Liver (tissue), 9 donors: Measurements from ENCODE around the gene DISC1. TPM values are rescaled to one million over a fixed set of nuclear protein-coding genes. Genes with fewer than 3 reads are reported as not detected.
"Not testable (repeated sequence)": the region's sequence is repeated elsewhere in the genome, so short reads cannot be mapped to it uniquely, and the experiment has no call there.

Experiments
- DNase-seq: peaks from one replicate; pipeline ENCODE4 v3.0.0-alpha.2; 2017; ENCODE audit warnings: low spot score
- H3K27ac ChIP-seq, 2 donors: one replicate each; pipeline ENCODE4 v1.7.0; 2013; ENCODE audit warnings: inconsistent platforms in 2 of 2, low read length in 2 of 2, control low read depth in 1 of 2, low read depth in 1 of 2, mild to moderate bottlenecking in 1 of 2
- H3K27me3 ChIP-seq, 4 donors: one replicate each; pipeline versions ENCODE4 v1.6.1 to v1.7.0; 2013; ENCODE audit warnings: low read length in 3 of 4, inconsistent platforms in 1 of 4, mild to moderate bottlenecking in 1 of 4, moderate library complexity in 1 of 4; ENCODE audit not compliant: control insufficient read depth in 4 of 4, insufficient read depth in 4 of 4
- H3K36me3 ChIP-seq, 4 donors: one replicate each; pipeline versions ENCODE4 v1.6.1 to v1.7.0; 2013; ENCODE audit warnings: low read length in 3 of 4, mild to moderate bottlenecking in 3 of 4, low read depth in 1 of 4, moderate library complexity in 1 of 4; ENCODE audit not compliant: control insufficient read depth in 4 of 4, insufficient read depth in 3 of 4
- H3K4me1 ChIP-seq, 4 donors: one replicate each; pipeline versions ENCODE4 v1.6.1 to v1.7.0; 2013; ENCODE audit warnings: low read length in 3 of 4, mild to moderate bottlenecking in 3 of 4, moderate library complexity in 1 of 4; ENCODE audit not compliant: control insufficient read depth in 4 of 4, insufficient read depth in 4 of 4
- H3K4me3 ChIP-seq, 3 donors: one replicate each; pipeline versions ENCODE4 v1.6.1 to v1.7.0; 2013; ENCODE audit warnings: low read length in 3 of 3, control low read depth in 1 of 3, low read depth in 1 of 3, mild to moderate bottlenecking in 1 of 3
- H3K9ac ChIP-seq, 2 donors: one replicate each; pipeline ENCODE4 v1.7.0; 2013; ENCODE audit warnings: low read length in 2 of 2, mild to moderate bottlenecking in 2 of 2, moderate library complexity in 2 of 2, control low read depth in 1 of 2, low read depth in 1 of 2
- H3K9me3 ChIP-seq, 4 donors: one replicate each; pipeline versions ENCODE4 v1.6.1 to v1.7.0; 2013; ENCODE audit warnings: low read length in 3 of 4; ENCODE audit not compliant: control insufficient read depth in 4 of 4
- CTCF ChIP-seq: fragments of 150-350 bp; IDR thresholded peaks from 2 replicates; pipeline ENCODE4 v1.5.1; 2017; ENCODE audit warnings: improper control_type of control experiment, low read depth, low read length; ENCODE audit not compliant: missing input control
- EGR1 ChIP-seq, 2 donors: IDR thresholded peaks; 2 replicates each; pipeline ENCODE4 v1.6.1; 2016 to 2018; ENCODE audit warnings: antibody characterized with exemption in 2 of 2, low read depth in 2 of 2
- FOXA1 ChIP-seq: IDR thresholded peaks from 2 replicates; pipeline ENCODE4 v1.6.1; 2016; ENCODE audit warnings: antibody characterized with exemption
- GABPA ChIP-seq, 2 donors: IDR thresholded peaks in 1 of 2; conservative IDR thresholded peaks in 1 of 2; 2 replicates each; pipeline ENCODE4 v1.6.1; 2016; ENCODE audit warnings: antibody characterized with exemption in 2 of 2, mild to moderate bottlenecking in 1 of 2, moderate library complexity in 1 of 2
- MAX ChIP-seq: IDR thresholded peaks from 2 replicates; pipeline ENCODE4 v1.6.1; 2016; ENCODE audit warnings: antibody characterized with exemption
- NR2F2 ChIP-seq: IDR thresholded peaks from 2 replicates; pipeline ENCODE4 v1.6.1; 2016; ENCODE audit warnings: antibody characterized with exemption
- RXRA ChIP-seq, 2 donors: IDR thresholded peaks; 2 replicates each; pipeline ENCODE4 v1.6.1; 2017 to 2018; ENCODE audit warnings: antibody characterized with exemption in 2 of 2, mild to moderate bottlenecking in 1 of 2
- SP1 ChIP-seq: IDR thresholded peaks from 2 replicates; pipeline ENCODE4 v1.6.1; 2018; ENCODE audit warnings: antibody characterized with exemption, mild to moderate bottlenecking
- TAF1 ChIP-seq: conservative IDR thresholded peaks from 2 replicates; pipeline ENCODE4 v1.6.1; 2016; ENCODE audit warnings: antibody characterized with exemption, mild to moderate bottlenecking
- YY1 ChIP-seq: IDR thresholded peaks from 2 replicates; pipeline ENCODE4 v1.6.1; 2016; ENCODE audit warnings: antibody characterized with exemption, mild to moderate bottlenecking
- WGBS: extraction: QIAGEN DNeasy Blood & Tissue Kit; methylation state at CpG from one replicate; pipeline ENCODE4 v1.1.7; 2013; 5-methylcytosine and 5-hydroxymethylcytosine counted together
- polyA plus RNA-seq, 2 donors: library from polyadenylated mRNA; stranded (reverse) in 1 of 2; unstranded in 1 of 2; fragments of 200-250 nt in 1 of 2; fragments of >200 nt in 1 of 2; fragmentation: Nextera tagmentation in 1 of 2; extraction: Ambion mirVana in 1 of 2; gene quantifications; one replicate each; pipeline versions ENCODE4 v1.2.1 to v1.2.3, GENCODE V29; 2013 to 2015
- total RNA-seq, 2 donors: library from RNA; depleted of rRNA; stranded (reverse); fragments of >200 nt; gene quantifications; one replicate each; pipeline ENCODE4 v1.2.3, GENCODE V29; 2014
- donor health status: healthy.
- donor health status: healthy.
- donor health status: healthy.
- donor health status: healthy.
- donor health status: healthy.

Gene DISC1
- total and polyA plus RNA-seq, 4 donors: 0.45 to 6.3 (median 2.3) TPM

GRCh38 chr1:231616667-231617066 lies 9.9 kb upstream of the DISC1 start:
- Histone ChIP-seq H3K4me1 (peaks cover 0 to 4% (median 0%) of the 10 kb centered on the region in 4 donors), H3K4me3 (no peak overlapping the region), H3K27ac (no peak overlapping the region), H3K9me3 (no peaks in the 10 kb centered on the region), H3K9ac (no peak overlapping the region), H3K27me3 (no peaks in the 10 kb centered on the region), H3K36me3 (no peaks in the 10 kb centered on the region)
- 83% methylated on average over 2 of the region's 2 CpGs for WGBS
- TF ChIP-seq FOXA1 (no peak), MAX (no peak), SP1 (no peak), GABPA (IDR thresholded peaks at IDR 0.05 in 1 of 2, conservative IDR thresholded peaks at IDR 0.05 in 1 of 2) (no peak), CTCF (no peak), RXRA (IDR thresholded peaks at IDR 0.05) (no peak), YY1 (no peak), EGR1 (IDR thresholded peaks at IDR 0.05; ENCODE audit: low read depth in 2 of 2) (no peak)
- no peak for DNase-seq

GRCh38 chr1:231618609-231619256 lies 7.9 kb upstream of the DISC1 start:
- TF ChIP-seq TAF1 (no peak), SP1 (no peak), RXRA (IDR thresholded peaks at IDR 0.05) (no peak)
- 58% methylated on average over 7 of the region's 7 CpGs for WGBS
- no peaks in the 10 kb centered on the region for H3K27me3 ChIP-seq
- no peak overlapping the region for H3K4me3 ChIP-seq
- H3K36me3 ChIP-seq: no peaks in the 10 kb centered on the region
- no peaks in the 10 kb centered on the region for H3K9me3 ChIP-seq
- DNase-seq: no peak
- no peak overlapping the region for H3K9ac ChIP-seq
- no peak overlapping the region for H3K27ac ChIP-seq
- no peaks in the 10 kb centered on the region for H3K4me1 ChIP-seq

- TF ChIP-seq YY1 (no peak), NR2F2 (peak; percentile 17), RXRA (IDR thresholded peaks at IDR 0.05) (no peak)
- Histone ChIP-seq H3K4me1 (no peaks in the 10 kb centered on the region), H3K4me3 (no peak overlapping the region), H3K27ac (no peak overlapping the region), H3K36me3 (no peaks in the 10 kb centered on the region), H3K9me3 (no peaks in the 10 kb centered on the region), H3K27me3 (no peaks in the 10 kb centered on the region), H3K9ac (no peak overlapping the region)
- DNase-seq: no peak
Observed at GRCh38 chr1:231619257-231619634, 7.3 kb upstream of the DISC1 start.

GRCh38 chr1:231625042-231625441 lies 1.5 kb upstream of the DISC1 start:
- not testable (repeated sequence) for H3K4me3 ChIP-seq, H3K36me3 ChIP-seq, H3K27ac ChIP-seq, H3K9me3 ChIP-seq, DNase-seq, H3K27me3 ChIP-seq, H3K9ac ChIP-seq
- H3K4me1 ChIP-seq: peaks cover 0 to 20% (median 11%) of the 10 kb centered on the region in 4 donors
- WGBS: 92% methylated on average over 4 of the region's 4 CpGs
